ENCODE data around the gene ENTREP3.
A peak's percentile ranks its signal among the peaks of the same experiment; 100 is the strongest.

DNA sequence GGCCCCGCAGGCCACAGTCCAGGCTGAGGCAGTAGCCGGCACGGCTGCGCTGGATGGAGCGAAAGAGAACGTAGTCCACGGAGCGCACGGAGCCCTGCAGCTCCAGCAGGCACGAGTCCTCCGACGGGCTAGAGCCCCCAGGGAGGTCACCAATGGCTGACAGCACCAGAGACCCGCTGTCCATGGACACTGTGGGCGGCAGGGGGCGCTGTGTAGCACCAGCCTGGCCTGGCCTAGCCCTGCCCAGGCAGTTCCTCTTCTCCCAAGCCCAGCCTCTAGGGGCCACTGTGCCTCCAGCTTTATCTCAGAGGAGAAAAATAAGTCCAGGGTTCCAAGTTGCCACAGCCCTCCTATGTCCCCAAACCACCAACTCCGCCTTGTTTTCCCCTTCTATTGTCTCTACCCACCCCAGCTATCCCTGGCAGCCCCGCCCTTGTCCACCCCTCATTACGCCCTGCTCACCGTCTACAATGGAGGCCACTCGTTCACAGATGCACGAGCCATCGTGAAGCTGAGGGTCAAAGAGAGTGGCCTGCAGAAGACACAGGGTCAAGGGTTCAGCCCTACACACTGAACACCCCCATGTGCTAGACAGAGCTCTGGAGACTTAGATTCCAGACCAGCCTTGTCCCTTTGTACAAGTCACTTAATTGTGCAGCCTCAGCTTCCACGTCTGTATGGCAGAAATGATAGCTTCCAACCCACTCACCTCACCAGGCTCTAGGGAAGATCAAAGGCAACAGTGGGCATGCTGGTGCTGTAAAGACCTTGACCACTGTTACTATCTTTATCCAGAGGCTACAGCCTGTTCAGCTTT lies 4.4 kb downstream of the ENTREP3 start:
- no peak for TF ChIP-seq POLR2A (IDR thresholded peaks at IDR 0.05)
- TF ChIP-seq, protein P1, sequence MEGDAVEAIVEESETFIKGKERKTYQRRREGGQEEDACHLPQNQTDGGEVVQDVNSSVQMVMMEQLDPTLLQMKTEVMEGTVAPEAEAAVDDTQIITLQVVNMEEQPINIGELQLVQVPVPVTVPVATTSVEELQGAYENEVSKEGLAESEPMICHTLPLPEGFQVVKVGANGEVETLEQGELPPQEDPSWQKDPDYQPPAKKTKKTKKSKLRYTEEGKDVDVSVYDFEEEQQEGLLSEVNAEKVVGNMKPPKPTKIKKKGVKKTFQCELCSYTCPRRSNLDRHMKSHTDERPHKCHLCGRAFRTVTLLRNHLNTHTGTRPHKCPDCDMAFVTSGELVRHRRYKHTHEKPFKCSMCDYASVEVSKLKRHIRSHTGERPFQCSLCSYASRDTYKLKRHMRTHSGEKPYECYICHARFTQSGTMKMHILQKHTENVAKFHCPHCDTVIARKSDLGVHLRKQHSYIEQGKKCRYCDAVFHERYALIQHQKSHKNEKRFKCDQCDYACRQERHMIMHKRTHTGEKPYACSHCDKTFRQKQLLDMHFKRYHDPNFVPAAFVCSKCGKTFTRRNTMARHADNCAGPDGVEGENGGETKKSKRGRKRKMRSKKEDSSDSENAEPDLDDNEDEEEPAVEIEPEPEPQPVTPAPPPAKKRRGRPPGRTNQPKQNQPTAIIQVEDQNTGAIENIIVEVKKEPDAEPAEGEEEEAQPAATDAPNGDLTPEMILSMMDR (IDR thresholded peaks at IDR 0.05) = peak; percentile 99 to 100 (median 100)
